Body of pancreas (tissue), 4 donors: ENCODE measurements around the gene APLP2. TPM values are rescaled to one million over a fixed set of nuclear protein-coding genes. Genes with fewer than 3 reads are reported as not detected.

Experiments used
- ATAC-seq: fragments of 150-250 bp; one replicate; pipeline ENCODE4 v1.9.1; 2016
- DNase-seq, 4 donors: peaks; one replicate each; pipeline ENCODE4 v3.0.0-alpha.2; 2019
- H3K27ac ChIP-seq, 4 donors: fragments of 200-600 bp; sonication (generic); 1 replicate in 3 of 4; 2 replicates in 1 of 4; pipeline versions ENCODE4 v1.5.1 to v1.6.1; 2016 to 2019; ENCODE audit warnings: mild to moderate bottlenecking in 1 of 4, mixed read lengths in 1 of 4, moderate library complexity in 1 of 4
- H3K27me3 ChIP-seq, 2 donors: fragments of 200-600 bp; sonication (generic); one replicate each; pipeline ENCODE4 v1.6.0; 2016; ENCODE audit warnings: mild to moderate bottlenecking in 1 of 2
- H3K36me3 ChIP-seq, 2 donors: fragments of 200-600 bp; sonication (generic); replicated peaks in 1 of 2; 2 replicates each; pipeline ENCODE4 v1.5.1; 2016; ENCODE audit warnings: low read depth in 2 of 2; ENCODE audit not compliant: insufficient read depth in 1 of 2
- H3K4me1 ChIP-seq: fragments of 200-600 bp; sonication (generic); one replicate; pipeline ENCODE4 v1.6.0; 2016
- H3K4me3 ChIP-seq, 2 donors: fragments of 200-600 bp; sonication (generic); 1 replicate in 1 of 2; 2 replicates in 1 of 2; pipeline ENCODE4 v1.5.1; 2016 to 2019
- H3K9me3 ChIP-seq, 3 donors: fragments of 200-600 bp; sonication (generic); 1 replicate in 2 of 3; 2 replicates in 1 of 3; pipeline ENCODE4 v1.5.1; 2016
- CTCF ChIP-seq, 7 experiments: fragments of 450-650 bp in 4 of 7; fragments of 200-600 bp in 3 of 7; sonication (generic) in 3 of 7; IDR thresholded peaks; one replicate each; pipeline ENCODE4 v1.5.1; 2016 to 2019; ENCODE audit warnings: antibody characterized with exemption in 7 of 7
- POLR2A ChIP-seq, 3 donors: fragments of 450-650 bp; IDR thresholded peaks; one replicate each; pipeline ENCODE4 v1.6.1; 2016; ENCODE audit warnings: antibody characterized with exemption in 3 of 3, mild to moderate bottlenecking in 2 of 3
- WGBS, 2 donors: methylation state at CpG; one replicate each; pipeline ENCODE4 v1.1.5; 2017; 5-methylcytosine and 5-hydroxymethylcytosine counted together
- intact Hi-C: fragments of 100-400 bp; cut with DNase I; formaldehyde crosslinking; loops from one replicate; pipeline ENCODE4 v1.15.1; 2023
- total RNA-seq, 2 donors: library from RNA; depleted of rRNA; stranded (reverse); fragments of >200 nt; gene quantifications; one replicate each; pipeline ENCODE4 v1.1.0, GENCODE V29; 2016

Gene APLP2
- total RNA-seq, 2 donors from 2014 or later, result 157 to 177 TPM

- Histone ChIP-seq H3K4me3 (no peak overlapping the region), H3K9me3 (no peaks in the 10 kb centered on the region), H3K27me3 (no peaks in the 10 kb centered on the region), H3K27ac (peak overlapping the region in 2 of 4 donors; percentile 24 to 35), H3K36me3 (no peaks in the 10 kb centered on the region), H3K4me1 (peaks cover 18% of the 10 kb centered on the region)
- no peak for TF ChIP-seq POLR2A (IDR thresholded peaks at IDR 0.05)
- TF ChIP-seq CTCF (IDR thresholded peaks at IDR 0.05), result no peak
- intact Hi-C loops, result no loop called here
- DNase-seq (no peak), ATAC-seq (no peak)
- 64 to 66% methylated on average over 5 of the region's 5 CpGs for WGBS, 2 donors
Measured at GRCh38 chr11:130114281-130114680, 44.6 kb downstream of the APLP2 start.

- peak overlapping the region in 2 of 4 donors; percentile 24 to 35 for H3K27ac ChIP-seq
- 60 to 63% methylated on average over 4 of the region's 4 CpGs for WGBS, 2 donors
- H3K36me3 ChIP-seq, result no peaks in the 10 kb centered on the region
- no peak for DNase-seq
- no peaks in the 10 kb centered on the region for H3K9me3 ChIP-seq
- no peak for TF ChIP-seq POLR2A (IDR thresholded peaks at IDR 0.05)
- peaks cover 18% of the 10 kb centered on the region for H3K4me1 ChIP-seq
- intact Hi-C loops, result no loop called here
- H3K27me3 ChIP-seq, result no peaks in the 10 kb centered on the region
- ATAC-seq, result no peak
- H3K4me3 ChIP-seq, result no peak overlapping the region
Measured at GRCh38 chr11:130114726-130115125, 45.0 kb downstream of the APLP2 start.

GRCh38 chr11:130115218-130115617 lies 45.5 kb downstream of the APLP2 start:
- H3K9me3 ChIP-seq, result no peaks in the 10 kb centered on the region
- 38 to 48% methylated on average over 2 of the region's 2 CpGs for WGBS, 2 donors
- no peak overlapping the region for H3K4me3 ChIP-seq
- H3K27me3 ChIP-seq, result no peaks in the 10 kb centered on the region
- H3K27ac ChIP-seq, result peak overlapping the region in 1 of 4 donors; percentile 35
- intact Hi-C loops, result no loop called here
- DNase-seq, result peak in 3 of 4 donors; percentile 21 to 46 (median 32)
- peaks cover 21% of the 10 kb centered on the region for H3K4me1 ChIP-seq
- no peak for TF ChIP-seq CTCF (IDR thresholded peaks at IDR 0.05)
- TF ChIP-seq POLR2A (IDR thresholded peaks at IDR 0.05), result no peak
- no peaks in the 10 kb centered on the region for H3K36me3 ChIP-seq
- no peak for ATAC-seq

- DNase-seq (no peak), ATAC-seq (no peak)
- no peaks in the 10 kb centered on the region for H3K27me3 ChIP-seq
- no peaks in the 10 kb centered on the region for H3K36me3 ChIP-seq
- no peaks in the 10 kb centered on the region for H3K9me3 ChIP-seq
- 53 to 70% methylated on average over 2 of the region's 2 CpGs for WGBS, 2 donors
- intact Hi-C loops, result no loop called here
- H3K4me1 ChIP-seq, result peaks cover 24% of the 10 kb centered on the region
- no peak for TF ChIP-seq POLR2A (IDR thresholded peaks at IDR 0.05)
- TF ChIP-seq CTCF (IDR thresholded peaks at IDR 0.05), result no peak
- H3K4me3 ChIP-seq, result no peak overlapping the region
- no peak overlapping the region for H3K27ac ChIP-seq
Measured at GRCh38 chr11:130118165-130118564, 48.5 kb downstream of the APLP2 start.

GRCh38 chr11:130118636-130119387 lies 49.1 kb downstream of the APLP2 start:
- ATAC-seq, result no peak
- Histone ChIP-seq H3K9me3 (no peaks in the 10 kb centered on the region), H3K36me3 (peaks cover 0 to 4% of the 10 kb centered on the region in 2 donors), H3K4me3 (no peak overlapping the region), H3K27me3 (no peaks in the 10 kb centered on the region), H3K27ac (no peak overlapping the region), H3K4me1 (peaks cover 24% of the 10 kb centered on the region)
- intact Hi-C loops, result no loop called here
- TF ChIP-seq CTCF (IDR thresholded peaks at IDR 0.05), result no peak
- WGBS, 2 donors, result 85 to 90% methylated on average over 9 of the region's 9 CpGs
- DNase-seq, result no peak
